H1 (cell line): ENCODE data around the gene EXOC3L1. TPM values are rescaled to one million over a fixed set of nuclear protein-coding genes. Genes with fewer than 3 reads are reported as not detected.
A peak's percentile ranks its signal among the peaks of the same experiment; 100 is the strongest.

ENCODE experiments used
- CREB1 ChIP-seq: IDR thresholded peaks from 2 replicates; pipeline ENCODE4 v1.6.1; 2012; ENCODE audit warnings: inconsistent platforms
- FOSL1 ChIP-seq: IDR thresholded peaks from 2 replicates; pipeline ENCODE4 v1.6.1; 2011; ENCODE audit warnings: mild to moderate bottlenecking, low read depth, low read length, moderate library complexity; ENCODE audit not compliant: insufficient read depth
- GTF2F1 ChIP-seq: IDR thresholded peaks from 2 replicates; pipeline ENCODE4 v1.6.1; 2012; ENCODE audit warnings: low read depth, low read length, improper control_type of control experiment, borderline replicate concordance
- HDAC2 ChIP-seq, 2 experiments: fragments of 300-600 bp in 1 of 2; sonication (generic) in 1 of 2; IDR thresholded peaks; 2 replicates each; pipeline ENCODE4 v1.6.1; 2011 to 2012; ENCODE audit warnings: low read depth in 2 of 2, low read length in 2 of 2, mild to moderate bottlenecking in 2 of 2, moderate library complexity in 2 of 2, borderline replicate concordance in 1 of 2, inconsistent platforms in 1 of 2
- NANOG ChIP-seq: IDR thresholded peaks from 2 replicates; pipeline ENCODE4 v1.6.1; 2011; ENCODE audit warnings: low read length, low read depth, mild to moderate bottlenecking, inconsistent platforms; ENCODE audit not compliant: insufficient read depth, poor library complexity, severe bottlenecking
- POU5F1 ChIP-seq: IDR thresholded peaks from 2 replicates; pipeline ENCODE4 v1.6.1; 2011; ENCODE audit warnings: low read depth, mild to moderate bottlenecking, low read length, moderate library complexity
- RFX5 ChIP-seq: IDR thresholded peaks from 2 replicates; pipeline ENCODE4 v1.6.1; 2011; ENCODE audit warnings: low read depth, low read length, improper control_type of control experiment, borderline replicate concordance
- SP1 ChIP-seq: IDR thresholded peaks from 2 replicates; pipeline ENCODE4 v1.6.1; 2011; ENCODE audit warnings: low read depth, low read length
- TAF7 ChIP-seq: optimal IDR thresholded peaks from 2 replicates; pipeline ENCODE3; 2011; ENCODE audit warnings: low read depth, mild to moderate bottlenecking, inconsistent platforms, low read length, moderate library complexity, borderline replicate concordance
- polyA plus RNA-seq, 7 experiments: library from polyadenylated mRNA; depleted of rRNA in 3 of 7; stranded (reverse) in 5 of 7; unstranded in 2 of 7; fragments of >200 nt in 5 of 7; fragments of 200-250 nt in 2 of 7; gene quantifications; 1 replicate in 5 of 7; 2 replicates in 1 of 7; 4 replicates in 1 of 7; pipeline versions ENCODE4 v1.2.1 to v1.2.3, GENCODE V29; 2011 to 2013; ENCODE audit warnings: missing spikeins in 2 of 7, mixed read lengths in 2 of 7
- total RNA-seq: library from RNA; stranded (reverse); fragmentation: NEBNext Ultra II Directional; extraction: Animal tissue kit (Norgen Biotek cat#: 25700); gene quantifications from 2 replicates; pipeline ENCODE4 v1.2.1, GENCODE V29; 2021
- TF ChIP-seq, protein P1 (sequence below): IDR thresholded peaks from 2 replicates; pipeline ENCODE4 v1.6.1; 2012; ENCODE audit warnings: low read length, inconsistent platforms
- TF ChIP-seq, protein P2 (sequence below): IDR thresholded peaks from 2 replicates; pipeline ENCODE4 v1.6.1; 2012; ENCODE audit warnings: inconsistent platforms
- TF ChIP-seq, protein P3 (sequence below), 3 experiments: IDR thresholded peaks; 1 replicate in 2 of 3; 2 replicates in 1 of 3; pipeline versions ENCODE4 v1.5.1 to v1.6.1; 2011; ENCODE audit warnings: low read length in 3 of 3, mild to moderate bottlenecking in 3 of 3, inconsistent platforms in 2 of 3, low read depth in 1 of 3, moderate library complexity in 1 of 3; ENCODE audit not compliant: insufficient read depth in 1 of 3; ENCODE audit errors: control extremely low read depth in 1 of 3

EXOC3L1 gene
- total and polyA plus RNA-seq, 2 of the 8 experiments (the other 6 are each of a cell fraction or from before 2014, with no cell fraction given), result 1.3 TPM

DNA sequence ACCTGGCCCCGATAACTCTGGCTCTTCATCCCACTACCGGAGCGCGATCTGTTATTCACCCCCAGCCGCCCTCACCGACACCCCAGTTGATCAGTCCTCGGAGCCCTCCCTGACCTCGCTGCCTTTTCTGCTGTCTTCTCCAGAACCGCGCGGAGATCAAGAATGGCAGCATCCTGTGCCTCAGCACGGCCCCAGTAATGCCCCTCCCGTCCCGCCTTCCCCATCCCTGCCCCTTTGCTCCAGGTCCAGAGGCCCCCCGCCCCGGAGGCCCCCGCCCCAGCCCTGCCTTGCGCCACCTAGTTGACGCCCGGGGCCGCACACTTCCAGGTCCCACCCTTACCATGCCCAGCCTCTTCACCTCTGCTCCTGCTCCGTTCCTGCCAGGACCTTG, 9.9 kb upstream of the EXOC3L1 start (continued):
- TF ChIP-seq, protein P1, sequence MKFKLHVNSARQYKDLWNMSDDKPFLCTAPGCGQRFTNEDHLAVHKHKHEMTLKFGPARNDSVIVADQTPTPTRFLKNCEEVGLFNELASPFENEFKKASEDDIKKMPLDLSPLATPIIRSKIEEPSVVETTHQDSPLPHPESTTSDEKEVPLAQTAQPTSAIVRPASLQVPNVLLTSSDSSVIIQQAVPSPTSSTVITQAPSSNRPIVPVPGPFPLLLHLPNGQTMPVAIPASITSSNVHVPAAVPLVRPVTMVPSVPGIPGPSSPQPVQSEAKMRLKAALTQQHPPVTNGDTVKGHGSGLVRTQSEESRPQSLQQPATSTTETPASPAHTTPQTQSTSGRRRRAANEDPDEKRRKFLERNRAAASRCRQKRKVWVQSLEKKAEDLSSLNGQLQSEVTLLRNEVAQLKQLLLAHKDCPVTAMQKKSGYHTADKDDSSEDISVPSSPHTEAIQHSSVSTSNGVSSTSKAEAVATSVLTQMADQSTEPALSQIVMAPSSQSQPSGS, result no peak
- TF ChIP-seq NANOG (no peak), CREB1 (no peak), HDAC2 (IDR thresholded peaks at IDR 0.05; ENCODE audit: borderline replicate concordance in 1 of 2, low read depth in 2 of 2, low read length in 2 of 2) (no peak), POU5F1 (no peak), TAF7 (no peak), RFX5 (no peak), FOSL1 (no peak), GTF2F1 (no peak), SP1 (no peak)
- TF ChIP-seq, protein P2, sequence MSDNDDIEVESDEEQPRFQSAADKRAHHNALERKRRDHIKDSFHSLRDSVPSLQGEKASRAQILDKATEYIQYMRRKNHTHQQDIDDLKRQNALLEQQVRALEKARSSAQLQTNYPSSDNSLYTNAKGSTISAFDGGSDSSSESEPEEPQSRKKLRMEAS, result no peak
- TF ChIP-seq, protein P3, sequence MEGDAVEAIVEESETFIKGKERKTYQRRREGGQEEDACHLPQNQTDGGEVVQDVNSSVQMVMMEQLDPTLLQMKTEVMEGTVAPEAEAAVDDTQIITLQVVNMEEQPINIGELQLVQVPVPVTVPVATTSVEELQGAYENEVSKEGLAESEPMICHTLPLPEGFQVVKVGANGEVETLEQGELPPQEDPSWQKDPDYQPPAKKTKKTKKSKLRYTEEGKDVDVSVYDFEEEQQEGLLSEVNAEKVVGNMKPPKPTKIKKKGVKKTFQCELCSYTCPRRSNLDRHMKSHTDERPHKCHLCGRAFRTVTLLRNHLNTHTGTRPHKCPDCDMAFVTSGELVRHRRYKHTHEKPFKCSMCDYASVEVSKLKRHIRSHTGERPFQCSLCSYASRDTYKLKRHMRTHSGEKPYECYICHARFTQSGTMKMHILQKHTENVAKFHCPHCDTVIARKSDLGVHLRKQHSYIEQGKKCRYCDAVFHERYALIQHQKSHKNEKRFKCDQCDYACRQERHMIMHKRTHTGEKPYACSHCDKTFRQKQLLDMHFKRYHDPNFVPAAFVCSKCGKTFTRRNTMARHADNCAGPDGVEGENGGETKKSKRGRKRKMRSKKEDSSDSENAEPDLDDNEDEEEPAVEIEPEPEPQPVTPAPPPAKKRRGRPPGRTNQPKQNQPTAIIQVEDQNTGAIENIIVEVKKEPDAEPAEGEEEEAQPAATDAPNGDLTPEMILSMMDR (IDR thresholded peaks at IDR 0.05; ENCODE audit: control extremely low read depth in 1 of 3, insufficient read depth in 1 of 3, low read depth in 1 of 3, low read length in 3 of 3), result peak; percentile 44 to 80 (median 47); a peak in 3 of 4 replicates
- TF ChIP-seq, all 59 proteins: peak for 3
